Measurements from ENCODE around the gene CYP1A1. TPM values are rescaled to one million over a fixed set of nuclear protein-coding genes. Genes with fewer than 3 reads are reported as not detected.
"Not testable (repeated sequence)": the region's sequence is repeated elsewhere in the genome, so short reads cannot be mapped to it uniquely, and the experiment has no call there.

Gene CYP1A1
- total RNA-seq, 1 donor from 2014 or later, result 0.41 TPM

- no peaks in the 10 kb centered on the region for H3K36me3 ChIP-seq
- no peak for DNase-seq
- no peak overlapping the region for H3K27ac ChIP-seq (replicated peaks)
- H3K9me3 ChIP-seq (replicated peaks), result no peaks in the 10 kb centered on the region
- intact Hi-C loops (cut with micrococcal nuclease), result no loop called here
- no peaks in the 10 kb centered on the region for H3K27me3 ChIP-seq (ENCODE audit: low read depth)
- H3K4me1 ChIP-seq, result no peaks in the 10 kb centered on the region
- no peak overlapping the region for H3K4me3 ChIP-seq
- TF ChIP-seq CTCF (IDR thresholded peaks at IDR 0.05; ENCODE audit: borderline replicate concordance), result no peak
Measured at GRCh38 chr15:74749832-74750231, 24.5 kb upstream of the CYP1A1 start.

GRCh38 chr15:74748322-74748946, 23.1 kb upstream of the CYP1A1 start, which contains the start of gene CYP1A2:
Gene CYP1A2 (plus strand): TSS chr15:74748845. CDS start chr15:74749739, 894 bp downstream.
- TF ChIP-seq CTCF (IDR thresholded peaks at IDR 0.05; ENCODE audit: borderline replicate concordance), result no peak
- intact Hi-C loops (cut with micrococcal nuclease), result no loop called here
- H3K4me1 ChIP-seq, result no peaks in the 10 kb centered on the region
- H3K9me3 ChIP-seq (replicated peaks), result no peaks in the 10 kb centered on the region
- no peaks in the 10 kb centered on the region for H3K36me3 ChIP-seq
- H3K27me3 ChIP-seq (ENCODE audit: low read depth), result no peaks in the 10 kb centered on the region
- no peak within 1 kb of the TSS for H3K27ac ChIP-seq (replicated peaks)
- H3K4me3 ChIP-seq, result no peak within 1 kb of the TSS
- DNase-seq, result no peak

DNA sequence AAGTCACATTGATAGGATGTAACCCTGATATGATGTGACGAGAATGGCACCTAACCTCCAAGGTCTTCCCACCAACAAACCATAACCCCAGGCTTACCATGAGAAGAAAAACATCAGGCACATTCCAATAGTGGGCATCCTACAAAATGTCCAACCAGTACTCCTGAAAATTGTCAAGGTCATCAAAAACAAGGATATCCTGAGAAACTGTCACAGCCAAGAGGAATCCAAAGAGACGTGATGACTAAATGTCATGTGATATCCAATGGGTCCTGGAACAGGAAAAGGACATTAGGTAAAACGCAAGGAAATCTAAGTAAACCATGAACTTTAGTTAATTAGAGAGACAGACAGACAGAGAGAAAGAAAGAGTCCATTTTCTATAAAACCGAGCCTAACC, 21.1 kb upstream of the CYP1A1 start:
- Histone ChIP-seq H3K27me3 (ENCODE audit: low read depth) (peaks cover 5% of the 10 kb centered on the region), H3K36me3 (no peaks in the 10 kb centered on the region)
- intact Hi-C loops (cut with micrococcal nuclease), result no loop called here

GRCh38 chr15:74742422-74742821, 17.1 kb upstream of the CYP1A1 start:
- no peak overlapping the region for H3K27ac ChIP-seq (replicated peaks)
- TF ChIP-seq CTCF (IDR thresholded peaks at IDR 0.05; ENCODE audit: borderline replicate concordance), result no peak
- no peak overlapping the region for H3K4me3 ChIP-seq
- H3K4me1 ChIP-seq, result no peaks in the 10 kb centered on the region
- no peaks in the 10 kb centered on the region for H3K36me3 ChIP-seq
- intact Hi-C loops (cut with micrococcal nuclease), result no loop called here
- DNase-seq, result no peak
- H3K27me3 ChIP-seq (ENCODE audit: low read depth), result peaks cover 6% of the 10 kb centered on the region
- H3K9me3 ChIP-seq (replicated peaks), result peaks cover 7% of the 10 kb centered on the region

More for the DNA sequence above, 21.1 kb upstream of the CYP1A1 start:
- no peak for TF ChIP-seq CTCF (IDR thresholded peaks at IDR 0.05; ENCODE audit: borderline replicate concordance)
- Histone ChIP-seq H3K4me3 (no peak overlapping the region), H3K4me1 (no peaks in the 10 kb centered on the region), H3K27ac (replicated peaks) (no peak overlapping the region), H3K9me3 (replicated peaks) (peaks cover 7% of the 10 kb centered on the region)
- DNase-seq, result no peak

DNA sequence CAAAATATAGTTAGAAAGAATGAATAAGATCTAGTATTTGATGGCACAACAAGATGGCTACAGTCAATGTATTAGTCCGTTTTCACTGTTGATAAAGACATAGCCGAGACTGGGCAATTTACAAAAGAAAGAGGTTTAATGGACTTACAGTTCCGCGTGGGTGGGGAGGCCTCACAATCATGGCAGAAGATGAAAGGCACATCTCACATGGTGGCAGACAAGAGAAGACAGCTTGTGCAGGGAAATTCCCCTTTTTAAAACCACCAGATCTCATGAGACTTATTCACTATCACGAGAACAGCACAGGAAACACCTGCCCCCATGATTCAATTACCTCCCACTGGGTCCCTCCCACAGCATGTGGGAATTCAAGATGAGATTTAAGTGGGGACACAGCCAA, 12.9 kb upstream of the CYP1A1 start:
- H3K36me3 ChIP-seq; H3K9me3 ChIP-seq (replicated peaks); DNase-seq; H3K27ac ChIP-seq (replicated peaks); intact Hi-C loops (cut with micrococcal nuclease); H3K4me3 ChIP-seq; H3K27me3 ChIP-seq (ENCODE audit: low read depth); H3K4me1 ChIP-seq: not testable (repeated sequence)

GRCh38 chr15:74735305-74735704, 10.0 kb upstream of the CYP1A1 start:
- Histone ChIP-seq H3K27ac (replicated peaks) (no peak overlapping the region), H3K9me3 (replicated peaks) (no peaks in the 10 kb centered on the region), H3K4me3 (no peak overlapping the region), H3K4me1 (no peaks in the 10 kb centered on the region), H3K27me3 (ENCODE audit: low read depth) (no peaks in the 10 kb centered on the region), H3K36me3 (no peaks in the 10 kb centered on the region)
- TF ChIP-seq CTCF (IDR thresholded peaks at IDR 0.05; ENCODE audit: borderline replicate concordance), result no peak
- intact Hi-C loops (cut with micrococcal nuclease), result no loop called here
- DNase-seq, result no peak

Measured in left ventricle myocardium inferior (tissue), 1 donor.